WTC11 (cell line): ENCODE measurements around the gene ALLC. TPM values are rescaled to one million over a fixed set of nuclear protein-coding genes. Genes with fewer than 3 reads are reported as not detected.

ENCODE experiments used
- ATAC-seq: fragments of 200-7000 bp; cut with Tn5 transposase; 2 replicates; pipeline ENCODE4 v1.10.0; 2021; ENCODE audit warnings: mild to moderate bottlenecking, moderate library complexity
- CTCF ChIA-PET: fragments of 300-600 bp; sonication (Branson Sonifier 250); formaldehyde crosslinking; loops from one replicate; lab custom pipeline; 2021; ENCODE audit warnings: antibody characterized with exemption; lab: Charles Lee
- POLR2A ChIA-PET: fragments of 350-600 bp; sonication (Branson Sonifier 250); formaldehyde crosslinking; loops from one replicate; lab custom pipeline; 2021; ENCODE audit warnings: antibody characterized with exemption; lab: Charles Lee
- DNase-seq: peaks from one replicate; pipeline ENCODE4 v3.0.0; 2021; ENCODE audit warnings: low spot score
- H3K27ac Mint-ChIP-seq: 2 replicates; pipeline ENCODE4 v1.8.0; 2021; ENCODE audit warnings: mixed read lengths
- H3K27me3 Mint-ChIP-seq: 2 replicates; pipeline ENCODE4 v1.8.0; 2021; ENCODE audit warnings: low read depth, mild to moderate bottlenecking, moderate library complexity, mixed read lengths
- H3K36me3 Mint-ChIP-seq: 2 replicates; pipeline ENCODE4 v1.8.0; 2021; ENCODE audit warnings: mixed read lengths
- H3K4me1 Mint-ChIP-seq: 2 replicates; pipeline ENCODE4 v1.8.0; 2022; ENCODE audit warnings: mixed read lengths
- H3K4me3 Mint-ChIP-seq: 2 replicates; pipeline ENCODE4 v1.8.0; 2021; ENCODE audit warnings: mild to moderate bottlenecking, moderate library complexity, mixed read lengths
- H3K9me3 Mint-ChIP-seq: 2 replicates; pipeline ENCODE4 v1.8.0; 2021; ENCODE audit warnings: mixed read lengths
- ARID4B ChIP-seq: sonication (generic); formaldehyde crosslinking; IDR thresholded peaks from 2 replicates; pipeline ENCODE4 v1.8.0; 2023; ENCODE audit warnings: missing genetic modification reagents, mild to moderate bottlenecking, borderline replicate concordance
- E2F4 ChIP-seq: sonication (generic); formaldehyde crosslinking; IDR thresholded peaks from 2 replicates; pipeline ENCODE4 v1.8.1; 2022; ENCODE audit warnings: low read depth, mild to moderate bottlenecking, moderate library complexity, missing genetic modification reagents, borderline replicate concordance
- ELF4 ChIP-seq: sonication (generic); formaldehyde crosslinking; IDR thresholded peaks from 2 replicates; pipeline ENCODE4 v1.8.1; 2022; ENCODE audit warnings: low read depth, mild to moderate bottlenecking, moderate library complexity, missing genetic modification reagents
- ESRRA ChIP-seq: sonication (generic); formaldehyde crosslinking; IDR thresholded peaks from 2 replicates; pipeline ENCODE4 v1.8.1; 2022; ENCODE audit warnings: mild to moderate bottlenecking, missing genetic modification reagents, borderline replicate concordance
- FOXJ3 ChIP-seq: sonication (generic); formaldehyde crosslinking; IDR thresholded peaks from 2 replicates; pipeline ENCODE4 v1.9.0; 2021; ENCODE audit warnings: missing genetic modification reagents, mild to moderate bottlenecking, borderline replicate concordance
- FOXP1 ChIP-seq: sonication (generic); formaldehyde crosslinking; IDR thresholded peaks from 2 replicates; pipeline ENCODE4 v1.8.0; 2022; ENCODE audit warnings: missing genetic modification reagents, mild to moderate bottlenecking, moderate library complexity, borderline replicate concordance
- FOXP4 ChIP-seq: sonication (generic); formaldehyde crosslinking; IDR thresholded peaks from 2 replicates; pipeline ENCODE4 v1.8.0; 2022; ENCODE audit warnings: mild to moderate bottlenecking, missing genetic modification reagents
- HMGXB4 ChIP-seq: sonication (generic); formaldehyde crosslinking; IDR thresholded peaks from 2 replicates; pipeline ENCODE4 v1.8.1; 2023; ENCODE audit warnings: mild to moderate bottlenecking, moderate library complexity, missing genetic modification reagents
- MXD4 ChIP-seq: fragments of 250-450 bp; sonication (Bioruptor Pico); IDR thresholded peaks from 2 replicates; pipeline ENCODE4 v1.8.0; 2021; ENCODE audit warnings: mild to moderate bottlenecking, moderate library complexity, borderline replicate concordance
- NFATC4 ChIP-seq: fragments of 250-450 bp; sonication (Bioruptor Pico); IDR thresholded peaks from 2 replicates; pipeline ENCODE4 v1.9.0; 2021; ENCODE audit warnings: mild to moderate bottlenecking
- RELA ChIP-seq: sonication (generic); formaldehyde crosslinking; IDR thresholded peaks from 2 replicates; pipeline ENCODE4 v1.8.1; 2022; ENCODE audit warnings: missing genetic modification reagents, mild to moderate bottlenecking, borderline replicate concordance
- SP1 ChIP-seq: sonication (generic); formaldehyde crosslinking; conservative IDR thresholded peaks from 2 replicates; pipeline ENCODE4 v1.8.1; 2022; ENCODE audit warnings: missing genetic modification reagents
- ZNF219 ChIP-seq: sonication (generic); formaldehyde crosslinking; IDR thresholded peaks from 2 replicates; pipeline ENCODE4 v1.8.0; 2023; ENCODE audit warnings: missing genetic modification reagents, mild to moderate bottlenecking, borderline replicate concordance
- ZNF263 ChIP-seq: sonication (generic); formaldehyde crosslinking; IDR thresholded peaks from 2 replicates; pipeline ENCODE4 v1.8.1; 2022; ENCODE audit warnings: low read depth, mild to moderate bottlenecking, moderate library complexity, missing genetic modification reagents
- ZNF396 ChIP-seq: fragments of 250-450 bp; sonication (Bioruptor Pico); IDR thresholded peaks from 2 replicates; pipeline ENCODE4 v1.8.0; 2021; ENCODE audit warnings: mild to moderate bottlenecking, moderate library complexity, borderline replicate concordance
- ZNF423 ChIP-seq: fragments of 250-450 bp; sonication (Bioruptor Pico); IDR thresholded peaks from 2 replicates; pipeline ENCODE4 v2.1.2; 2022; ENCODE audit warnings: mild to moderate bottlenecking, moderate library complexity
- ZNF512 ChIP-seq: sonication (generic); formaldehyde crosslinking; IDR thresholded peaks from 2 replicates; pipeline ENCODE4 v1.8.1; 2022; ENCODE audit warnings: missing genetic modification reagents, borderline replicate concordance
- ZNF532 ChIP-seq: fragments of 250-450 bp; sonication (Bioruptor Pico); IDR thresholded peaks from 2 replicates; pipeline ENCODE4 v1.9.0; 2021; ENCODE audit warnings: mild to moderate bottlenecking, borderline replicate concordance
- total RNA-seq: library from RNA; stranded (reverse); gene quantifications from 3 replicates; pipeline ENCODE4 v1.2.3, GENCODE V29; 2021

ALLC gene
- total RNA-seq, 1 experiment from 2014 or later: not detected

- Mint-ChIP-seq H3K4me3 (no peak overlapping the region), H3K27ac (no peak overlapping the region), H3K4me1 (peaks cover 18% of the 10 kb centered on the region), H3K9me3 (peaks cover 24% of the 10 kb centered on the region), H3K36me3 (peaks cover 3% of the 10 kb centered on the region), H3K27me3 (no peaks in the 10 kb centered on the region; the same call in none of the 2 replicates)
- no peak for DNase-seq
- TF ChIP-seq ZNF423 (CRISPR knock-in tag): no peak
- TF ChIP-seq FOXJ3: no peak
- TF ChIP-seq HMGXB4: no peak
- TF ChIP-seq ZNF219 (CRISPR knock-in tag): no peak
- TF ChIP-seq NFATC4: no peak
- TF ChIP-seq ARID4B (CRISPR knock-in tag): no peak
- TF ChIP-seq ZNF396 (CRISPR knock-in tag): no peak
- TF ChIP-seq FOXP1 (CRISPR knock-in tag): no peak
- TF ChIP-seq ZNF512: no peak
- TF ChIP-seq ZNF263 (CRISPR knock-in tag): no peak
- TF ChIP-seq ELF4: no peak
- TF ChIP-seq ESRRA (CRISPR knock-in tag): no peak
- no peak for TF ChIP-seq FOXP4 (CRISPR knock-in tag)
- TF ChIP-seq RELA (CRISPR knock-in tag): no peak
- no peak for TF ChIP-seq ZNF532 (CRISPR knock-in tag)
- no peak for TF ChIP-seq MXD4 (CRISPR knock-in tag)
- TF ChIP-seq E2F4: no peak
- TF ChIP-seq SP1 (CRISPR knock-in tag): no peak
- ChIA-PET CTCF (no interaction called here), POLR2A (no interaction called here)
- ATAC-seq: no peak
Observed at GRCh38 chr2:3661149-3661660, 3.2 kb downstream of the ALLC start.
